ENCODE measurements around the gene TMPRSS6. TPM values are rescaled to one million over a fixed set of nuclear protein-coding genes. Genes with fewer than 3 reads are reported as not detected.

Gene TMPRSS6
- total RNA-seq, 2 donors from 2014 or later: 0.22 to 0.31 TPM

GRCh38 chr22:37118083-37118482, 8.6 kb upstream of the TMPRSS6 start:
- TF ChIP-seq CTCF (conservative IDR thresholded peaks at IDR 0.05): no peak
- no peak overlapping the region for H3K4me3 ChIP-seq (ENCODE audit: low read length)
- no peak overlapping the region for H3K9ac ChIP-seq (ENCODE audit: extremely low read depth, low read length, poor library complexity, severe bottlenecking)
- WGBS, 2 experiments (ENCODE audit: insufficient coverage in 1 of 2, insufficient read length in 1 of 2): 94 to 100% methylated on average over 1 to 5 of the region's 5 CpGs
- no peak overlapping the region for H3K27ac Mint-ChIP-seq
- no peak for DNase-seq
- H3K27me3 ChIP-seq (ENCODE audit: control insufficient read depth, insufficient read depth, low read length, poor library complexity, severe bottlenecking): no peaks in the 10 kb centered on the region
- no peaks in the 10 kb centered on the region for H3K9me3 Mint-ChIP-seq
- H3K36me3 ChIP-seq (ENCODE audit: control insufficient read depth, insufficient read depth, low read length): no peaks in the 10 kb centered on the region
- peaks cover 18% of the 10 kb centered on the region for H3K4me1 ChIP-seq (ENCODE audit: control insufficient read depth, insufficient read depth, low read length)
- no peaks in the 10 kb centered on the region for H3K9me3 ChIP-seq (ENCODE audit: control insufficient read depth, low read length)
- no peak overlapping the region for H3K27ac ChIP-seq (ENCODE audit: low read depth, low read length)
- H3K36me3 Mint-ChIP-seq (ENCODE audit: low read depth): no peaks in the 10 kb centered on the region
- no peak overlapping the region for H3K4me3 Mint-ChIP-seq
- H3K27me3 Mint-ChIP-seq (ENCODE audit: insufficient read depth): no peaks in the 10 kb centered on the region
- H3K4me1 Mint-ChIP-seq: peaks cover 32% of the 10 kb centered on the region

GRCh38 chr22:37117092-37117491, 7.6 kb upstream of the TMPRSS6 start:
- no peak for DNase-seq
- TF ChIP-seq CTCF (conservative IDR thresholded peaks at IDR 0.05): no peak
- H3K36me3 Mint-ChIP-seq (ENCODE audit: low read depth): no peaks in the 10 kb centered on the region
- H3K4me3 Mint-ChIP-seq: no peak overlapping the region
- WGBS, 2 experiments (ENCODE audit: insufficient coverage in 1 of 2, insufficient read length in 1 of 2): 73% methylated on average over 3 to 4 of the region's 4 CpGs
- no peak overlapping the region for H3K27ac Mint-ChIP-seq
- no peaks in the 10 kb centered on the region for H3K27me3 Mint-ChIP-seq (ENCODE audit: insufficient read depth)
- Histone ChIP-seq H3K4me3 (ENCODE audit: low read length) (no peak overlapping the region), H3K27me3 (ENCODE audit: control insufficient read depth, insufficient read depth, low read length, poor library complexity, severe bottlenecking) (no peaks in the 10 kb centered on the region), H3K9ac (ENCODE audit: extremely low read depth, low read length, poor library complexity, severe bottlenecking) (no peak overlapping the region), H3K4me1 (ENCODE audit: control insufficient read depth, insufficient read depth, low read length) (peaks cover 11% of the 10 kb centered on the region), H3K27ac (ENCODE audit: low read depth, low read length) (no peak overlapping the region), H3K36me3 (ENCODE audit: control insufficient read depth, insufficient read depth, low read length) (no peaks in the 10 kb centered on the region), H3K9me3 (ENCODE audit: control insufficient read depth, low read length) (no peaks in the 10 kb centered on the region)
- peaks cover 22% of the 10 kb centered on the region for H3K4me1 Mint-ChIP-seq
- no peaks in the 10 kb centered on the region for H3K9me3 Mint-ChIP-seq

- H3K27ac Mint-ChIP-seq: no peak overlapping the region
- DNase-seq: no peak
- peaks cover 3% of the 10 kb centered on the region for H3K4me1 ChIP-seq (ENCODE audit: control insufficient read depth, insufficient read depth, low read length)
- H3K27me3 ChIP-seq (ENCODE audit: control insufficient read depth, insufficient read depth, low read length, poor library complexity, severe bottlenecking): no peaks in the 10 kb centered on the region
- TF ChIP-seq CTCF (conservative IDR thresholded peaks at IDR 0.05): no peak
- peaks cover 11% of the 10 kb centered on the region for H3K4me1 Mint-ChIP-seq
- no peaks in the 10 kb centered on the region for H3K36me3 Mint-ChIP-seq (ENCODE audit: low read depth)
- no peak overlapping the region for H3K27ac ChIP-seq (ENCODE audit: low read depth, low read length)
- H3K4me3 ChIP-seq (ENCODE audit: low read length): no peak overlapping the region
- 70 to 92% methylated on average over 5 to 11 of the region's 11 CpGs for WGBS, 2 experiments (ENCODE audit: insufficient coverage in 1 of 2, insufficient read length in 1 of 2)
- H3K9me3 ChIP-seq (ENCODE audit: control insufficient read depth, low read length): no peaks in the 10 kb centered on the region
- no peaks in the 10 kb centered on the region for H3K36me3 ChIP-seq (ENCODE audit: control insufficient read depth, insufficient read depth, low read length)
- H3K27me3 Mint-ChIP-seq (ENCODE audit: insufficient read depth): no peaks in the 10 kb centered on the region
- H3K9me3 Mint-ChIP-seq: no peaks in the 10 kb centered on the region
- H3K9ac ChIP-seq (ENCODE audit: extremely low read depth, low read length, poor library complexity, severe bottlenecking): no peak overlapping the region
- H3K4me3 Mint-ChIP-seq: no peak overlapping the region
Measured at GRCh38 chr22:37115032-37115431, 5.5 kb upstream of the TMPRSS6 start.

Measured in endodermal cell (in vitro differentiated cells).